SK-N-SH treated with all-trans-retinoic acid at 6 μM for 48 hours (cell line): Measurements from ENCODE around the gene ADAM22.

Source experiments
- ARNTL ChIP-seq: fragments of 450-650 bp; formaldehyde crosslinking; IDR thresholded peaks from 2 replicates; pipeline ENCODE4 v1.5.0; 2020; ENCODE audit warnings: low read depth, mild to moderate bottlenecking, moderate library complexity, borderline replicate concordance
- CSDC2 ChIP-seq: fragments of 250-450 bp; sonication (Bioruptor Pico); IDR thresholded peaks from 2 replicates; pipeline ENCODE4 v1.5.0; 2020; ENCODE audit warnings: mild to moderate bottlenecking, moderate library complexity
- ISL1 ChIP-seq: fragments of 250-450 bp; sonication (Bioruptor Pico); IDR thresholded peaks from 2 replicates; pipeline ENCODE4 v2.1.2; 2022; ENCODE audit warnings: mild to moderate bottlenecking, moderate library complexity
- PATZ1 ChIP-seq: fragments of 250-450 bp; sonication (Bioruptor Pico); IDR thresholded peaks from 2 replicates; pipeline ENCODE4 v1.8.0; 2020; ENCODE audit warnings: mild to moderate bottlenecking, moderate library complexity, borderline replicate concordance
- POU6F1 ChIP-seq: fragments of 250-450 bp; sonication (Bioruptor Pico); IDR thresholded peaks from 2 replicates; pipeline ENCODE4 v1.8.0; 2021; ENCODE audit warnings: low read depth, mild to moderate bottlenecking, moderate library complexity, borderline replicate concordance
- TCF4 ChIP-seq: fragments of 250-450 bp; sonication (Bioruptor Pico); IDR thresholded peaks from 2 replicates; pipeline ENCODE4 v1.8.0; 2021; ENCODE audit warnings: mild to moderate bottlenecking, moderate library complexity, borderline replicate concordance
- ZC3H10 ChIP-seq: fragments of 250-450 bp; sonication (Bioruptor Pico); IDR thresholded peaks from 2 replicates; pipeline ENCODE4 v1.5.1; 2021; ENCODE audit warnings: mild to moderate bottlenecking, moderate library complexity
- ZFP3 ChIP-seq: fragments of 250-450 bp; sonication (Bioruptor Pico); IDR thresholded peaks from 2 replicates; pipeline ENCODE4 v1.5.0; 2020; ENCODE audit warnings: mild to moderate bottlenecking, moderate library complexity

GRCh38 chr7:88069093-88069492, 135.0 kb downstream of the ADAM22 start:
- TF ChIP-seq PATZ1 (CRISPR knock-in tag) (no peak), POU6F1 (CRISPR knock-in tag) (no peak), ZC3H10 (CRISPR knock-in tag) (no peak), TCF4 (CRISPR knock-in tag) (no peak), CSDC2 (CRISPR knock-in tag) (no peak), ISL1 (CRISPR knock-in tag) (no peak), ZFP3 (CRISPR knock-in tag) (no peak), ARNTL (CRISPR knock-in tag) (no peak)
